K562 (cell line): Measurements from ENCODE around the gene EGFR. TPM values are rescaled to one million over a fixed set of nuclear protein-coding genes. Genes with fewer than 3 reads are reported as not detected.

Source experiments
- ATAC-seq: fragments of 200-7000 bp; cut with Tn5 transposase; 3 replicates; pipeline ENCODE4 v1.9.1; 2020; ENCODE audit warnings: moderate library complexity
- BruUV-seq: library from RNA; stranded (reverse); fragments of 400-500 nt; replicated peaks from 2 replicates; lab custom pipeline; 2021; lab: Mats Ljungman, UMichigan
- CTCF ChIA-PET: fragments of 300-600 bp; formaldehyde crosslinking; extraction: SDS; loops from one replicate; lab custom pipeline; 2021; ENCODE audit warnings: low intra/inter-chr PET ratio; lab: Yijun Ruan, JAX
- POLR2A ChIA-PET: fragments of 300-600, 350-650 bp; sonication (Branson Sonifier 250); formaldehyde crosslinking; extraction: SDS; loops from one replicate; lab custom pipeline; 2021; ENCODE audit warnings: antibody characterized with exemption, inconsistent platforms; lab: Yijun Ruan, JAX
- DNase-seq, 4 experiments: peaks; one replicate each; pipeline versions ENCODE4 v3.0.0 to v3.0.0-alpha.2; 2011 to 2018; ENCODE audit warnings: low spot score in 3 of 4, mixed read lengths in 3 of 4; ENCODE audit errors: extremely low read depth in 1 of 4
- FAIRE-seq: peaks from 2 replicates; lab custom pipeline; 2011; peaks lifted over from hg19 to GRCh38; lab: Jason Lieb, UNC
- H2AFZ ChIP-seq: 2 replicates; pipeline ENCODE4 v1.6.0; 2011; ENCODE audit warnings: low read depth, low read length, control low read depth, inconsistent platforms
- H3K27ac ChIP-seq: fragments of 200-600 bp; 3 replicates; pipeline ENCODE4 v1.8.0; 2011; ENCODE audit warnings: low read depth, mild to moderate bottlenecking, control low read depth, inconsistent platforms, low read length, moderate library complexity, mixed read lengths; ENCODE audit errors: extremely low read depth
- H3K27me3 ChIP-seq, 2 experiments: fragments of 300-600 bp in 1 of 2; 2 replicates in 1 of 2; 3 replicates in 1 of 2; pipeline versions ENCODE4 v1.6.0 to v1.8.0; 2011; ENCODE audit warnings: inconsistent platforms in 2 of 2, low read length in 2 of 2, mild to moderate bottlenecking in 1 of 2, mixed read lengths in 1 of 2, moderate library complexity in 1 of 2; ENCODE audit not compliant: control insufficient read depth in 2 of 2, insufficient read depth in 2 of 2
- H3K36me3 ChIP-seq: fragments of 300-600 bp; 3 replicates; pipeline ENCODE4 v1.8.0; 2011; ENCODE audit warnings: mild to moderate bottlenecking, low read length, inconsistent platforms; ENCODE audit not compliant: control insufficient read depth, insufficient read depth
- H3K4me1 ChIP-seq, 2 experiments: fragments of 200-600 bp in 1 of 2; replicated peaks in 1 of 2; 2 replicates in 1 of 2; 3 replicates in 1 of 2; pipeline versions ENCODE4 v1.5.1 to v1.8.0; 2011; ENCODE audit warnings: inconsistent platforms in 2 of 2, low read length in 2 of 2, mild to moderate bottlenecking in 1 of 2, mixed read lengths in 1 of 2, moderate library complexity in 1 of 2; ENCODE audit not compliant: control insufficient read depth in 2 of 2, insufficient read depth in 2 of 2
- H3K4me2 ChIP-seq: 2 replicates; pipeline ENCODE4 v1.6.1; 2011; ENCODE audit warnings: low read length, control low read depth, inconsistent platforms, mixed read lengths; ENCODE audit not compliant: insufficient read depth
- H3K4me3 ChIP-seq: fragments of 200-600 bp; sonication (generic), shearing (Covaris generic); 2 replicates; pipeline ENCODE4 v1.5.1; 2016; ENCODE audit warnings: control low read depth, inconsistent platforms
- H3K79me2 ChIP-seq: fragments of 200-600 bp; 3 replicates; pipeline ENCODE4 v1.8.0; 2011; ENCODE audit warnings: low read length, inconsistent platforms; ENCODE audit not compliant: control insufficient read depth, insufficient read depth
- H3K9ac ChIP-seq, 2 experiments: 2 replicates each; pipeline versions ENCODE4 v1.6.0 to v1.6.1; 2011; ENCODE audit warnings: low read depth in 2 of 2, low read length in 2 of 2, control low read depth in 1 of 2, inconsistent platforms in 1 of 2, mild to moderate bottlenecking in 1 of 2, mixed read lengths in 1 of 2; ENCODE audit not compliant: insufficient read depth in 1 of 2
- H3K9me1 ChIP-seq: one replicate; pipeline ENCODE4 v1.6.0; 2011; ENCODE audit warnings: inconsistent platforms, mild to moderate bottlenecking, low read length, moderate library complexity; ENCODE audit not compliant: control insufficient read depth, insufficient read depth
- H3K9me3 ChIP-seq: replicated peaks from 2 replicates; pipeline ENCODE4 v1.5.1; 2011; ENCODE audit warnings: low read depth, low read length, inconsistent platforms; ENCODE audit not compliant: control insufficient read depth, insufficient read depth
- H4K20me1 ChIP-seq: replicated peaks from 2 replicates; pipeline ENCODE4 v1.6.1; 2011; ENCODE audit warnings: low read length, inconsistent platforms, mixed read lengths; ENCODE audit not compliant: control insufficient read depth, insufficient read depth
- CTBP1 ChIP-seq: fragments of 450-650 bp; IDR thresholded peaks from 2 replicates; pipeline ENCODE4 v1.6.1; 2016; ENCODE audit warnings: borderline replicate concordance
- KLF6 ChIP-seq: fragments of 250-450 bp; sonication (Bioruptor Pico); IDR thresholded peaks from 2 replicates; pipeline ENCODE4 v1.4.0; 2020; ENCODE audit warnings: mild to moderate bottlenecking, moderate library complexity, borderline replicate concordance
- MXI1 ChIP-seq: IDR thresholded peaks from 2 replicates; pipeline ENCODE4 v1.6.1; 2011; ENCODE audit warnings: low read depth, mild to moderate bottlenecking, improper control_type of control experiment, low read length
- PKNOX1 ChIP-seq: fragments of 450-650 bp; IDR thresholded peaks from 2 replicates; pipeline ENCODE4 v1.6.1; 2016
- ZKSCAN1 ChIP-seq: fragments of 150-350 bp; IDR thresholded peaks from 2 replicates; pipeline ENCODE4 v1.6.1; 2016; ENCODE audit warnings: low read depth, low read length
- ZNF717 ChIP-seq: fragments of 250-450 bp; sonication (Bioruptor Pico); IDR thresholded peaks from 2 replicates; pipeline ENCODE4 v1.5.0; 2021
- WGBS: fragments of 100-300 bp; shearing (Covaris generic); methylation state at CpG from one replicate; pipeline ENCODE4 v1.1.6; 2016; ENCODE audit warnings: low coverage, mixed read lengths; ENCODE audit not compliant: insufficient coverage; ENCODE audit errors: missing lambda C conversion rate; 5-methylcytosine and 5-hydroxymethylcytosine counted together
- in situ Hi-C: fragments of 300-500 bp; cut with MboI; formaldehyde crosslinking; loops from 4 replicates; pipeline ENCODE4 v1.15.0; 2018; ENCODE audit warnings: inconsistent platforms, mixed read lengths
- intact Hi-C: fragments of 100-400 bp; cut with micrococcal nuclease; formaldehyde crosslinking; loops from 2 replicates; pipeline ENCODE4 v1.14.2; 2022
- polyA plus RNA-seq, 8 experiments: library from polyadenylated mRNA; depleted of rRNA in 4 of 8; stranded (reverse) in 5 of 8; unstranded in 3 of 8; fragments of >200 nt; fragmentation: Nextera tagmentation in 2 of 8; fragmentation: Illumina TruSeq in 1 of 8; extraction: Ambion mirVana in 2 of 8; extraction: Trizol in 1 of 8; gene quantifications; 2 replicates each; pipeline versions ENCODE4 v1.2.1 to v1.2.3, GENCODE V29; 2011 to 2014; ENCODE audit warnings: inconsistent platforms in 1 of 8, missing spikeins in 1 of 8
- total RNA-seq, 7 experiments: library from RNA; depleted of rRNA in 6 of 7; stranded (reverse); fragments of >200 nt in 6 of 7; fragmentation: Illumina TruSeq in 2 of 7; extraction: Trizol in 2 of 7; gene quantifications; 2 replicates each; pipeline versions ENCODE4 v1.2.1 to v1.2.3, GENCODE V29; 2011 to 2021; ENCODE audit warnings: low replicate concordance in 1 of 7

Gene EGFR
- total and polyA plus RNA-seq, 9 of the 15 experiments (the other 6 are each of a cell fraction or from before 2014, with no cell fraction given): 0.13 TPM; not detected in 8

DNA sequence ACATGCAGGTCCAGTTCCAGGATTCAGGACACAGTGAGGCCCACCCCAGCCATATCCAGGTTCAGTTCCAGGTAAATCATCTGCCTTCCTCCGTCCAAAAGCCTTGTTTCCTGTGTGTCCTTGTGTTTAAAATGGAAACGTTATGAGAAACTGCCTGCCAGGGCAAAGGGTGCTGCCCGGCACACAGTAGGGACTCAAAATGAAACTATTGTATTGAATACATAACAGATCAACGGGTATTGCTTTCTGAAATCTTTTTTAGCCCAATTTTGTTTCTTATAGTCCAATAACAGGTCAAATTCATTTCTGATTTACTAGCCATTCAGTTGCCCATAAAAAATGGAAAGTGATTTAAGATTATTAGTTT is 115.5 kb downstream of the EGFR start:
- H3K36me3 ChIP-seq: no peaks in the 10 kb centered on the region
- peak overlapping the region in 1 of 2 experiments; percentile 2; a peak in 1 of 4 replicates for H3K9ac ChIP-seq
- H3K4me1 ChIP-seq: peaks cover 15 to 16% of the 10 kb centered on the region in 2 experiments; a peak in 4 of 5 replicates
- DNase-seq: no peak
- peak overlapping the region; percentile 60; the same call in 2 of the 3 replicates for H3K27ac ChIP-seq
- ChIA-PET POLR2A (no interaction called here), CTCF (no interaction called here)
- no peaks in the 10 kb centered on the region for H4K20me1 ChIP-seq
- H3K4me3 ChIP-seq: no peak overlapping the region
- in situ Hi-C loops: no loop called here
- TF ChIP-seq MXI1 (no peak), ZNF717 (CRISPR knock-in tag) (no peak), ZKSCAN1 (0 out of 2 replicates have a peak, but pooled peaks have one; percentile 24), CTBP1 (no peak)
- WGBS: 18% methylated on average over 4 of the region's 4 CpGs
- no peaks in the 10 kb centered on the region for H3K9me3 ChIP-seq
- FAIRE-seq: no peak
- no peak overlapping the region for H3K4me2 ChIP-seq
- no peak for ATAC-seq
- no peaks in the 10 kb centered on the region for H3K9me1 ChIP-seq
- intact Hi-C loops: no loop called here
- peaks cover 0 to 10% of the 10 kb centered on the region in 2 experiments; a peak in 1 of 5 replicates for H3K27me3 ChIP-seq
- peak overlapping the region; percentile 67 for H2AFZ ChIP-seq
- no TSS peak for BruUV-seq
- no peaks in the 10 kb centered on the region for H3K79me2 ChIP-seq

GRCh38 chr7:55134786-55135185 is 116.0 kb downstream of the EGFR start:
- Histone ChIP-seq H3K27ac (no peak overlapping the region), H3K4me3 (no peak overlapping the region), H3K9me3 (no peaks in the 10 kb centered on the region), H3K9me1 (no peaks in the 10 kb centered on the region), H3K9ac (no peak overlapping the region), H3K4me1 (peaks cover 15 to 16% of the 10 kb centered on the region in 2 experiments; a peak in 4 of 5 replicates), H3K36me3 (no peaks in the 10 kb centered on the region), H3K27me3 (peaks cover 0 to 10% of the 10 kb centered on the region in 2 experiments; a peak in 1 of 5 replicates), H3K79me2 (no peaks in the 10 kb centered on the region), H2AFZ (0 out of 2 replicates have a peak overlapping the region, but pooled peaks have one; percentile 17), H4K20me1 (no peaks in the 10 kb centered on the region), H3K4me2 (no peak overlapping the region)
- intact Hi-C loops: no loop called here
- DNase-seq (no peak), ATAC-seq (no peak), FAIRE-seq (no peak)
- in situ Hi-C loops: no loop called here
- POLR2A ChIA-PET: no interaction called here
- TF ChIP-seq KLF6 (CRISPR knock-in tag) (no peak), PKNOX1 (peak; percentile 25; the same call in 1 of the 2 replicates)
- WGBS: 20% methylated on average over 2 of the region's 2 CpGs
- BruUV-seq: no TSS peak
- CTCF ChIA-PET: no interaction called here
